Measurements from ENCODE around the gene N4BP3. TPM values are rescaled to one million over a fixed set of nuclear protein-coding genes. Genes with fewer than 3 reads are reported as not detected.
"Not testable (repeated sequence)": the region's sequence is repeated elsewhere in the genome, so short reads cannot be mapped to it uniquely, and the experiment has no call there.

Gene N4BP3
- 2.0 TPM for total RNA-seq
- long read RNA-seq, full-length matches to known transcripts: 2 of 7 reads
- long read RNA-seq, partial matches to known transcripts: 1 of 7 reads
- long read RNA-seq, other reads (novel, unspliced or antisense): 4 of 7 reads

- intact Hi-C loops (cut with DNase I): loop anchor here (5.0 kb wide), 1 partner anchor 34 kb away; no protein-coding TSS in a partner anchor
- no peak for DNase-seq (ENCODE audit: low spot score)
Measured at GRCh38 chr5:178113141-178113787, at the start of gene N4BP3. N4BP3 (plus strand) TSS chr5:178113532; CDS start chr5:178119584, 6,052 bp downstream.

- intact Hi-C loops (cut with DNase I): no loop called here
- DNase-seq (ENCODE audit: low spot score): no peak
Measured at GRCh38 chr5:178067755-178068154, 45.6 kb upstream of the N4BP3 start.

GRCh38 chr5:178068293-178068692 lies 45.0 kb upstream of the N4BP3 start:
- intact Hi-C loops (cut with DNase I): no loop called here
- DNase-seq (ENCODE audit: low spot score): no peak

- DNase-seq (ENCODE audit: low spot score): no peak
- intact Hi-C loops (cut with DNase I): no loop called here
Measured at GRCh38 chr5:178069909-178070308, 43.4 kb upstream of the N4BP3 start.

- DNase-seq (ENCODE audit: low spot score): no peak
- intact Hi-C loops (cut with DNase I): no loop called here
Measured at GRCh38 chr5:178071108-178071507, 42.2 kb upstream of the N4BP3 start.

GRCh38 chr5:178072749-178073148 lies 40.6 kb upstream of the N4BP3 start:
- DNase-seq (ENCODE audit: low spot score): no peak
- intact Hi-C loops (cut with DNase I): no loop called here

GRCh38 chr5:178074266-178074952 lies 38.9 kb upstream of the N4BP3 start:
- no peak for DNase-seq (ENCODE audit: low spot score)
- intact Hi-C loops (cut with DNase I): no loop called here

- DNase-seq (ENCODE audit: low spot score): not testable (repeated sequence)
- intact Hi-C loops (cut with DNase I): loop anchor here (1.0 to 5.0 kb wide), 2 partner anchors 70 to 87 kb away; no protein-coding TSS in a partner anchor
Measured at GRCh38 chr5:178076965-178077364, 36.4 kb upstream of the N4BP3 start.

GRCh38 chr5:178077751-178078150 lies 35.6 kb upstream of the N4BP3 start:
- intact Hi-C loops (cut with DNase I): loop anchor here (5.0 kb wide), 1 partner anchor 70 kb away; no protein-coding TSS in a partner anchor
- DNase-seq (ENCODE audit: low spot score): no peak

GRCh38 chr5:178078197-178079010 lies 34.9 kb upstream of the N4BP3 start:
- no peak for DNase-seq (ENCODE audit: low spot score)
- intact Hi-C loops (cut with DNase I): loop anchor here (5.0 kb wide), 1 partner anchor 69 kb away; no protein-coding TSS in a partner anchor

- DNase-seq (ENCODE audit: low spot score): no peak
- intact Hi-C loops (cut with DNase I): no loop called here
Measured at GRCh38 chr5:178080056-178080455, 33.3 kb upstream of the N4BP3 start.

- DNase-seq (ENCODE audit: low spot score): no peak
- intact Hi-C loops (cut with DNase I): no loop called here
Measured at GRCh38 chr5:178080618-178081410, 32.5 kb upstream of the N4BP3 start.

GRCh38 chr5:178081571-178082243 lies 31.6 kb upstream of the N4BP3 start:
- no peak for DNase-seq (ENCODE audit: low spot score)
- intact Hi-C loops (cut with DNase I): no loop called here

GRCh38 chr5:178083922-178084321 lies 29.4 kb upstream of the N4BP3 start:
- intact Hi-C loops (cut with DNase I): no loop called here

GRCh38 chr5:178085316-178085715 lies 28.0 kb upstream of the N4BP3 start:
- DNase-seq (ENCODE audit: low spot score): no peak
- intact Hi-C loops (cut with DNase I): no loop called here

More at GRCh38 chr5:178083922-178084321, 29.4 kb upstream of the N4BP3 start:
- DNase-seq (ENCODE audit: low spot score): no peak

- intact Hi-C loops (cut with DNase I): no loop called here
- DNase-seq (ENCODE audit: low spot score): no peak
Measured at GRCh38 chr5:178086266-178086665, 27.1 kb upstream of the N4BP3 start.

GRCh38 chr5:178087199-178087598 lies 26.1 kb upstream of the N4BP3 start:
- DNase-seq (ENCODE audit: low spot score); intact Hi-C loops (cut with DNase I): not testable (repeated sequence)

- intact Hi-C loops (cut with DNase I): no loop called here
- no peak for DNase-seq (ENCODE audit: low spot score)
Measured at GRCh38 chr5:178090856-178091255, 22.5 kb upstream of the N4BP3 start.

- intact Hi-C loops (cut with DNase I): no loop called here
- no peak for DNase-seq (ENCODE audit: low spot score)
Measured at GRCh38 chr5:178093134-178093533, 20.2 kb upstream of the N4BP3 start.

All from cardiac septum (tissue), 1 donor.